GM19023 (cell line): ENCODE measurements around the gene C5orf47.
A peak's percentile ranks its signal among the peaks of the same experiment; 100 is the strongest.
"Not testable (repeated sequence)": the region's sequence is repeated elsewhere in the genome, so short reads cannot be mapped to it uniquely, and the experiment has no call there.

ENCODE experiments used
- ATAC-seq: cut with Tn5 transposase; IDR thresholded peaks from one replicate; pipeline ENCODE4 v1.9.1; 2021; ENCODE audit warnings: mild to moderate bottlenecking, moderate library complexity; ENCODE audit not compliant: unreplicated experiment

The C5orf47 gene

GRCh38 chr5:173969167-173970049, 19.6 kb upstream of the C5orf47 start:
- ATAC-seq = no peak

GRCh38 chr5:173970878-173971650, 17.9 kb upstream of the C5orf47 start:
- no peak for ATAC-seq

- no peak for ATAC-seq
Measured at GRCh38 chr5:173971681-173972345, 17.2 kb upstream of the C5orf47 start.

GRCh38 chr5:173972607-173972924, 16.4 kb upstream of the C5orf47 start:
- no peak for ATAC-seq

- peak; percentile 69 for ATAC-seq
Measured at GRCh38 chr5:173972925-173973615, 15.9 kb upstream of the C5orf47 start.

- ATAC-seq = peak; percentile 26
Measured at GRCh38 chr5:173973616-173973969, 15.4 kb upstream of the C5orf47 start.

- ATAC-seq = no peak
Measured at GRCh38 chr5:173974688-173975239, 14.2 kb upstream of the C5orf47 start.

- no peak for ATAC-seq
Measured at GRCh38 chr5:173981185-173981761, 7.7 kb upstream of the C5orf47 start.

- no peak for ATAC-seq
Measured at GRCh38 chr5:173984218-173984617, 4.8 kb upstream of the C5orf47 start.

- ATAC-seq = no peak
Measured at GRCh38 chr5:173989432-173990082, 587 bp downstream of the C5orf47 start.

GRCh38 chr5:173997331-173997730, 8.4 kb downstream of the C5orf47 start:
- ATAC-seq = no peak

- ATAC-seq = no peak
Measured at GRCh38 chr5:173998531-173998930, 9.6 kb downstream of the C5orf47 start.

- no peak for ATAC-seq
Measured at GRCh38 chr5:174000076-174000475, 11.1 kb downstream of the C5orf47 start.

- ATAC-seq = no peak
Measured at GRCh38 chr5:174003795-174004194, 14.8 kb downstream of the C5orf47 start.

GRCh38 chr5:174008922-174009321, 20.0 kb downstream of the C5orf47 start:
- no peak for ATAC-seq

GRCh38 chr5:174010365-174010764, 21.4 kb downstream of the C5orf47 start:
- no peak for ATAC-seq

- ATAC-seq = no peak
Measured at GRCh38 chr5:174011441-174011840, 22.5 kb downstream of the C5orf47 start.

- not testable (repeated sequence) for ATAC-seq
Measured at GRCh38 chr5:174020069-174020927, 31.3 kb downstream of the C5orf47 start.

- no peak for ATAC-seq
Measured at GRCh38 chr5:174020928-174021304, 31.9 kb downstream of the C5orf47 start.
